Uterus (tissue), 2 donors: ENCODE data around the gene NT5C3B.
A peak's percentile ranks its signal among the peaks of the same experiment; 100 is the strongest.

Source experiments
- POLR2A ChIP-seq, 2 donors: fragments of 450-650 bp; IDR thresholded peaks; one replicate each; pipeline ENCODE4 v1.6.1; 2016; ENCODE audit warnings: antibody characterized with exemption in 2 of 2, mild to moderate bottlenecking in 1 of 2, moderate library complexity in 1 of 2
- TF ChIP-seq, protein P1 (sequence below), 4 experiments: fragments of 200-600 bp in 2 of 4; fragments of 450-650 bp in 2 of 4; sonication (generic) in 2 of 4; IDR thresholded peaks; one replicate each; pipeline ENCODE4 v1.5.1; 2016 to 2019; ENCODE audit warnings: antibody characterized with exemption in 4 of 4, mild to moderate bottlenecking in 2 of 4, moderate library complexity in 1 of 4

DNA sequence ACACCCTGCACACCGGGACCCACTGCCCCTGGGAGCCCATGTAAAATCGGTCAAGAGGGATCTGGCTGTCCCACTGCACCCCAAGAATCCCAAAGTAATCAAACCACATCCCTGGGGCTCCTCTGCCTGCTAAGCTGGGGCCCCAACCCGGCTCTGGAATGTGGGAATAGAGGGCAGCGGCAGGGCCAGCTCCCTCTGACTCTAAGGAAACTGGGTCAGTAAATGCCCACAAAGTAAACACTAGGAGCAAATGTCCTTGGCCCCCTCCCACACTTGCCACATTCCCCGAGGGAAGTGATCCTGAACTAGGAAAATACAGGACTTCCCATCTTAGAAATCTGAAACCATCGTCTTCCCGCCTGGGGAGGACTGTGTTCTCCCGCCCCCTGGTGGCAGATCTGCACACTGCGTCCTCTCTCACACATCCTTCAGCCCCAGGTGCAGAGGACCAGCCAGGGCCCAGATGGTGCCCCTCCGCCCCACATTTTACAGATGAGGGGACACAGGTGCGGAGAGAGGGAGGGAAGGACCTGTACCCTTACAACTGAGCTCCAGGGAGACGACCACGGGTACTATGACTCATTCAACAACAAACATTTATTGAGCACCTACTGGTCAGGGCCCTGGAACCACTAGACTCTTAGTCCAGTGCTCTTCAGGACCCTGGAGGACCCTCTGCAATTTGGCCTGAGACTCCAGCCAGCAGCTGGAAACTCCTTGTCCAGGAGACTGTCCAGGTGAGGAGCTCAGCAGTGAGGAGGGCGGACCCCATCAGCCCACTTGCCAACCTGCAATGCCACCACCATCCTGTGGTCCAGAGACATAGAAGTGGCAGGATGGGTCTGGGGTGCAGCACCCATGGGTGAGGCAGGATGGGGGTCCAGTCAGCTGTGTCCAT lies 34.4 kb downstream of the NT5C3B start:
- TF ChIP-seq, protein P1, sequence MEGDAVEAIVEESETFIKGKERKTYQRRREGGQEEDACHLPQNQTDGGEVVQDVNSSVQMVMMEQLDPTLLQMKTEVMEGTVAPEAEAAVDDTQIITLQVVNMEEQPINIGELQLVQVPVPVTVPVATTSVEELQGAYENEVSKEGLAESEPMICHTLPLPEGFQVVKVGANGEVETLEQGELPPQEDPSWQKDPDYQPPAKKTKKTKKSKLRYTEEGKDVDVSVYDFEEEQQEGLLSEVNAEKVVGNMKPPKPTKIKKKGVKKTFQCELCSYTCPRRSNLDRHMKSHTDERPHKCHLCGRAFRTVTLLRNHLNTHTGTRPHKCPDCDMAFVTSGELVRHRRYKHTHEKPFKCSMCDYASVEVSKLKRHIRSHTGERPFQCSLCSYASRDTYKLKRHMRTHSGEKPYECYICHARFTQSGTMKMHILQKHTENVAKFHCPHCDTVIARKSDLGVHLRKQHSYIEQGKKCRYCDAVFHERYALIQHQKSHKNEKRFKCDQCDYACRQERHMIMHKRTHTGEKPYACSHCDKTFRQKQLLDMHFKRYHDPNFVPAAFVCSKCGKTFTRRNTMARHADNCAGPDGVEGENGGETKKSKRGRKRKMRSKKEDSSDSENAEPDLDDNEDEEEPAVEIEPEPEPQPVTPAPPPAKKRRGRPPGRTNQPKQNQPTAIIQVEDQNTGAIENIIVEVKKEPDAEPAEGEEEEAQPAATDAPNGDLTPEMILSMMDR (IDR thresholded peaks at IDR 0.05), result peak; percentile 97 to 98 (median 98)
- TF ChIP-seq POLR2A (IDR thresholded peaks at IDR 0.05), result peak in 1 of 2 donors; percentile 14
